SK-N-SH (cell line): Measurements from ENCODE around the gene RPS23. TPM values are rescaled to one million over a fixed set of nuclear protein-coding genes. Genes with fewer than 3 reads are reported as not detected.

Source experiments
- CTCF ChIA-PET: fragments of 300-600, 350-600 bp; formaldehyde crosslinking; extraction: SDS; loops from one replicate; lab custom pipeline; 2021; lab: Yijun Ruan, JAX
- POLR2A ChIA-PET: fragments of 350-600 bp; sonication (Branson Sonifier 250); formaldehyde crosslinking; extraction: SDS; loops from one replicate; lab custom pipeline; 2020; ENCODE audit warnings: antibody characterized with exemption, inconsistent platforms; lab: Yijun Ruan, JAX
- DNase-seq: peaks from one replicate; pipeline ENCODE4 v3.0.0; 2012
- H2AFZ ChIP-seq: fragments of 200-600 bp; sonication (generic); 2 replicates; pipeline ENCODE4 v1.8.1; 2016; ENCODE audit warnings: antibody characterized with exemption, mild to moderate bottlenecking, low read depth
- H3F3A ChIP-seq: fragments of 200-600 bp; sonication (generic); replicated peaks from 2 replicates; pipeline ENCODE3; 2016; ENCODE audit warnings: antibody characterized with exemption, mild to moderate bottlenecking; ENCODE audit not compliant: insufficient read depth
- H3K27ac ChIP-seq, 2 experiments: fragments of 200-500 bp in 1 of 2; fragments of 200-600 bp in 1 of 2; sonication (Bioruptor generic) in 1 of 2; sonication (generic), shearing (Covaris generic) in 1 of 2; 2 replicates each; pipeline versions ENCODE4 v1.5.1 to v1.6.1; 2014 to 2016; ENCODE audit warnings: low read depth in 2 of 2, inconsistent platforms in 1 of 2, low read length in 1 of 2, mild to moderate bottlenecking in 1 of 2, mixed read lengths in 1 of 2
- H3K27me3 ChIP-seq: fragments of 200-600 bp; sonication (generic), shearing (Covaris generic); 2 replicates; pipeline ENCODE4 v1.6.1; 2016; ENCODE audit warnings: mixed run types; ENCODE audit not compliant: insufficient read depth
- H3K36me3 ChIP-seq, 2 experiments: fragments of 200-500 bp in 1 of 2; fragments of 200-600 bp in 1 of 2; sonication (Bioruptor generic) in 1 of 2; sonication (generic) in 1 of 2; replicated peaks in 1 of 2; 2 replicates each; pipeline versions ENCODE3 to v1.5.1; 2014 to 2016; ENCODE audit warnings: low read length in 1 of 2, mild to moderate bottlenecking in 1 of 2; ENCODE audit not compliant: insufficient read depth in 2 of 2, control insufficient read depth in 1 of 2
- H3K4me1 ChIP-seq, 2 experiments: fragments of 200-500 bp in 1 of 2; fragments of 200-600 bp in 1 of 2; sonication (Bioruptor generic) in 1 of 2; sonication (generic), shearing (Covaris generic) in 1 of 2; 2 replicates each; pipeline versions ENCODE4 v1.5.1 to v1.6.1; 2014 to 2016; ENCODE audit warnings: low read depth in 1 of 2, low read length in 1 of 2, mixed run types in 1 of 2; ENCODE audit not compliant: insufficient read depth in 2 of 2, control insufficient read depth in 1 of 2
- H3K4me2 ChIP-seq: fragments of 200-600 bp; sonication (generic), shearing (Covaris generic); 2 replicates; pipeline ENCODE4 v1.6.1; 2017; ENCODE audit warnings: mixed run types
- H3K4me3 ChIP-seq, 2 experiments: fragments of 200-500 bp in 1 of 2; fragments of 200-600 bp in 1 of 2; sonication (Bioruptor generic) in 1 of 2; sonication (generic), shearing (Covaris generic) in 1 of 2; 2 replicates each; pipeline versions ENCODE4 v1.5.1 to v1.8.1; 2014 to 2016; ENCODE audit warnings: low read depth in 2 of 2, inconsistent platforms in 1 of 2, low read length in 1 of 2, mild to moderate bottlenecking in 1 of 2, mixed read lengths in 1 of 2, moderate library complexity in 1 of 2
- H3K79me2 ChIP-seq: fragments of 200-600 bp; sonication (generic); 2 replicates; pipeline ENCODE4 v1.8.1; 2017; ENCODE audit warnings: mild to moderate bottlenecking; ENCODE audit not compliant: insufficient read depth
- H3K9ac ChIP-seq: fragments of 200-600 bp; sonication (generic); 2 replicates; pipeline ENCODE4 v1.6.1; 2017; ENCODE audit warnings: mixed run types
- H3K9me2 ChIP-seq: fragments of 200-600 bp; sonication (generic); 2 replicates; pipeline ENCODE4 v1.6.1; 2017; ENCODE audit warnings: mixed run types
- H3K9me3 ChIP-seq: fragments of 200-600 bp; sonication (generic); 2 replicates; pipeline ENCODE4 v1.6.1; 2017; ENCODE audit warnings: mixed run types, mild to moderate bottlenecking, moderate library complexity
- H4K20me1 ChIP-seq: fragments of 200-600 bp; sonication (generic); 2 replicates; pipeline ENCODE4 v1.6.1; 2017; ENCODE audit warnings: mild to moderate bottlenecking, mixed run types; ENCODE audit not compliant: insufficient read depth
- CHD2 ChIP-seq: fragments of 150-350 bp; IDR thresholded peaks from 2 replicates; pipeline ENCODE4 v1.6.1; 2018; ENCODE audit warnings: low read length; ENCODE audit not compliant: partially characterized antibody
- ELF1 ChIP-seq: IDR thresholded peaks from 2 replicates; pipeline ENCODE4 v1.4.0; 2012
- EP300 ChIP-seq, 2 experiments: IDR thresholded peaks; 2 replicates each; pipeline versions ENCODE4 v1.4.0 to v1.6.1; 2012; ENCODE audit warnings: borderline replicate concordance in 1 of 2, low read depth in 1 of 2, low read length in 1 of 2
- EZH2phosphoT487 ChIP-seq: fragments of 200-600 bp; sonication (generic); IDR thresholded peaks from 2 replicates; pipeline ENCODE4 v1.6.1; 2017; ENCODE audit warnings: low read depth, mixed run types, mild to moderate bottlenecking, antibody characterized with exemption, moderate library complexity, borderline replicate concordance
- FOXM1 ChIP-seq: IDR thresholded peaks from 2 replicates; pipeline ENCODE4 v1.4.0; 2012; ENCODE audit warnings: low read depth, mild to moderate bottlenecking
- MXI1 ChIP-seq: IDR thresholded peaks from 2 replicates; pipeline ENCODE4 v1.6.1; 2012; ENCODE audit warnings: mild to moderate bottlenecking, low read depth, low read length, improper control_type of control experiment
- NFIC ChIP-seq: IDR thresholded peaks from 2 replicates; pipeline ENCODE4 v1.4.0; 2012; ENCODE audit warnings: borderline replicate concordance
- PBX3 ChIP-seq: IDR thresholded peaks from 2 replicates; pipeline ENCODE4; 2012
- POLR2AphosphoS5 ChIP-seq: IDR thresholded peaks from 2 replicates; pipeline ENCODE4 v1.6.1; 2012; ENCODE audit warnings: low read depth, low read length
- RXRA ChIP-seq: IDR thresholded peaks from 2 replicates; pipeline ENCODE4 v1.4.0; 2012; ENCODE audit warnings: low read depth, mild to moderate bottlenecking, borderline replicate concordance
- SMC3 ChIP-seq: IDR thresholded peaks from 2 replicates; pipeline ENCODE4 v1.6.1; 2012; ENCODE audit warnings: low read depth, low read length, improper control_type of control experiment
- TEAD4 ChIP-seq: IDR thresholded peaks from 2 replicates; pipeline ENCODE4 v1.4.0; 2012; ENCODE audit warnings: mild to moderate bottlenecking, borderline replicate concordance; ENCODE audit not compliant: insufficient read depth
- WGBS: methylation state at CpG from one replicate; pipeline ENCODE4 v1.1.6; 2017; ENCODE audit warnings: low lambda C conversion rate; 5-methylcytosine and 5-hydroxymethylcytosine counted together
- polyA plus RNA-seq, 3 experiments: library from polyadenylated mRNA; depleted of rRNA; stranded (reverse); fragments of >200 nt; gene quantifications; 2 replicates each; pipeline ENCODE4 v1.2.3, GENCODE V29; 2012
- TF ChIP-seq, protein P1 (sequence below): fragments of 150-350 bp; IDR thresholded peaks from 2 replicates; pipeline ENCODE4 v1.6.1; 2017; ENCODE audit warnings: antibody characterized with exemption, low read length, low read depth, borderline replicate concordance

Gene RPS23
- polyA plus RNA-seq, 1 of the 3 experiments (the other 2 are of a cell fraction), result 6,732 TPM

GRCh38 chr5:82296929-82297328, 18.8 kb upstream of the RPS23 start:
- H3K27ac ChIP-seq, result no peak overlapping the region
- H3K4me3 ChIP-seq, result no peak overlapping the region
- no peaks in the 10 kb centered on the region for H3K27me3 ChIP-seq
- H4K20me1 ChIP-seq, result no peaks in the 10 kb centered on the region
- H3K4me1 ChIP-seq, result no peaks in the 10 kb centered on the region
- POLR2A ChIA-PET, result no interaction called here
- no peak for DNase-seq
- H3K36me3 ChIP-seq, result no peaks in the 10 kb centered on the region
- no peaks in the 10 kb centered on the region for H3K9me3 ChIP-seq
- H3K79me2 ChIP-seq, result no peaks in the 10 kb centered on the region
- 94% methylated on average over 4 of the region's 4 CpGs for WGBS
- CTCF ChIA-PET, result no interaction called here
- peaks cover 3% of the 10 kb centered on the region for H3F3A ChIP-seq
- TF ChIP-seq FOXM1 (no peak), POLR2AphosphoS5 (no peak), RXRA (no peak), SMC3 (no peak), TEAD4 (no peak), MXI1 (no peak), NFIC (no peak), ELF1 (no peak), PBX3 (no peak), EP300 (IDR thresholded peaks at IDR 0.05; ENCODE audit: borderline replicate concordance in 1 of 2, low read depth in 1 of 2, low read length in 1 of 2) (no peak)
- TF ChIP-seq, protein P1, sequence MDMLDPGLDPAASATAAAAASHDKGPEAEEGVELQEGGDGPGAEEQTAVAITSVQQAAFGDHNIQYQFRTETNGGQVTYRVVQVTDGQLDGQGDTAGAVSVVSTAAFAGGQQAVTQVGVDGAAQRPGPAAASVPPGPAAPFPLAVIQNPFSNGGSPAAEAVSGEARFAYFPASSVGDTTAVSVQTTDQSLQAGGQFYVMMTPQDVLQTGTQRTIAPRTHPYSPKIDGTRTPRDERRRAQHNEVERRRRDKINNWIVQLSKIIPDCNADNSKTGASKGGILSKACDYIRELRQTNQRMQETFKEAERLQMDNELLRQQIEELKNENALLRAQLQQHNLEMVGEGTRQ, result no peak
- H2AFZ ChIP-seq, result no peak overlapping the region
- H3K4me2 ChIP-seq, result no peak overlapping the region
- no peaks in the 10 kb centered on the region for H3K9me2 ChIP-seq
- H3K9ac ChIP-seq, result no peak overlapping the region

GRCh38 chr5:82295959-82296531, 17.9 kb upstream of the RPS23 start:
- H3K9ac ChIP-seq, result no peak overlapping the region
- H4K20me1 ChIP-seq, result no peaks in the 10 kb centered on the region
- TF ChIP-seq POLR2AphosphoS5 (no peak), TEAD4 (no peak), EZH2phosphoT487 (no peak), CHD2 (no peak)
- TF ChIP-seq, protein P1, result no peak
- H3K9me2 ChIP-seq, result no peaks in the 10 kb centered on the region
- no peak overlapping the region for H3K27ac ChIP-seq
- no peaks in the 10 kb centered on the region for H3K9me3 ChIP-seq
- no peaks in the 10 kb centered on the region for H3K79me2 ChIP-seq
- no peak overlapping the region for H3K4me3 ChIP-seq
- no peak overlapping the region for H3K4me2 ChIP-seq
- H3K27me3 ChIP-seq, result no peaks in the 10 kb centered on the region
- H3K4me1 ChIP-seq, result no peaks in the 10 kb centered on the region
- WGBS, result 72% methylated on average over 2 of the region's 2 CpGs
- POLR2A ChIA-PET, result no interaction called here
- no peak overlapping the region for H2AFZ ChIP-seq
- DNase-seq, result no peak
- CTCF ChIA-PET, result no interaction called here
- peaks cover 3% of the 10 kb centered on the region for H3F3A ChIP-seq
- H3K36me3 ChIP-seq, result no peaks in the 10 kb centered on the region
